NCI-H526 treated with DMSO at 0.1 percent for 48 hours (cell line): Measurements from ENCODE around the gene FLAD1.
A peak's percentile ranks its signal among the peaks of the same experiment; 100 is the strongest.

Experiments used
- DNase-seq: peaks from one replicate; lab custom pipeline; 2025; lab: John Stamatoyannopoulos, UW

Gene FLAD1

GRCh38 chr1:154990276-154990675 is 7.1 kb downstream of the FLAD1 start:
- no peak for DNase-seq

GRCh38 chr1:154992721-154993571 is 9.8 kb downstream of the FLAD1 start:
- no peak for DNase-seq

- no peak for DNase-seq
Observed at GRCh38 chr1:154993572-154994268, 10.6 kb downstream of the FLAD1 start, which contains the start of gene LENEP. Gene LENEP, plus strand, starts transcription at chr1:154993586. Its CDS starts 22 bp downstream, at chr1:154993608.

GRCh38 chr1:154994269-154994587 is 11.1 kb downstream of the FLAD1 start:
- no peak for DNase-seq

GRCh38 chr1:154994591-154994990 is 11.4 kb downstream of the FLAD1 start:
- no peak for DNase-seq

GRCh38 chr1:154995301-154995983 is 12.3 kb downstream of the FLAD1 start:
- peak; percentile 33 for DNase-seq

GRCh38 chr1:154996966-154997701 is 14.0 kb downstream of the FLAD1 start:
- DNase-seq: no peak

- DNase-seq: no peak
Observed at GRCh38 chr1:154998201-154998780, 15.1 kb downstream of the FLAD1 start.

- peak; percentile 96 for DNase-seq
Observed at GRCh38 chr1:154998818-154999570, 15.8 kb downstream of the FLAD1 start.

GRCh38 chr1:154999571-155000410 is 16.6 kb downstream of the FLAD1 start:
- peak; percentile 92 for DNase-seq

- DNase-seq: no peak
Observed at GRCh38 chr1:155000411-155000725, 17.2 kb downstream of the FLAD1 start.

- DNase-seq: peak; percentile 99
Observed at GRCh38 chr1:155000726-155001424, 17.7 kb downstream of the FLAD1 start.

GRCh38 chr1:155001425-155001674 is 18.2 kb downstream of the FLAD1 start:
- DNase-seq: no peak

- peak; percentile 100 for DNase-seq
Observed at GRCh38 chr1:155001675-155002463, 18.7 kb downstream of the FLAD1 start.

GRCh38 chr1:155002464-155003226 is 19.5 kb downstream of the FLAD1 start, which contains the start of gene ZBTB7B:
Gene ZBTB7B, plus strand, starts transcription at chr1:155002802. Its CDS starts 11,859 bp downstream, at chr1:155014661.
- DNase-seq: no peak

- peak; percentile 66 for DNase-seq
Observed at GRCh38 chr1:155003227-155003765, 20.2 kb downstream of the FLAD1 start.

- DNase-seq: peak; percentile 36
Observed at GRCh38 chr1:155003766-155004351, 20.7 kb downstream of the FLAD1 start.
